GM12878 (cell line): ENCODE data around the gene BBC3. TPM values are rescaled to one million over a fixed set of nuclear protein-coding genes. Genes with fewer than 3 reads are reported as not detected.
A peak's percentile ranks its signal among the peaks of the same experiment; 100 is the strongest.

Experiments
- ASH2L ChIP-seq: fragments of 300-600, 200-600 bp; sonication (generic); IDR thresholded peaks from 2 replicates; pipeline ENCODE4 v1.6.1; 2017; ENCODE audit warnings: low read depth, mild to moderate bottlenecking, borderline replicate concordance
- ATF7 ChIP-seq: fragments of 450-650 bp; IDR thresholded peaks from 2 replicates; pipeline ENCODE4 v1.6.1; 2016; ENCODE audit warnings: low read depth, mild to moderate bottlenecking
- CBX3 ChIP-seq: fragments of 200-600 bp; sonication (generic); IDR thresholded peaks from 2 replicates; pipeline ENCODE4 v1.6.1; 2016; ENCODE audit warnings: low read depth, borderline replicate concordance
- CREM ChIP-seq: IDR thresholded peaks from 2 replicates; pipeline ENCODE4 v1.6.1; 2014; ENCODE audit warnings: antibody characterized with exemption, low read depth
- DPF2 ChIP-seq: fragments of 450-650 bp; IDR thresholded peaks from 2 replicates; pipeline ENCODE4 v1.6.1; 2017; ENCODE audit warnings: mild to moderate bottlenecking
- EGR1 ChIP-seq, 2 experiments: IDR thresholded peaks; 1 replicate in 1 of 2; 2 replicates in 1 of 2; pipeline ENCODE4 v1.6.1; 2011 to 2012; ENCODE audit warnings: low read depth in 2 of 2, low read length in 2 of 2, borderline replicate concordance in 1 of 2, mild to moderate bottlenecking in 1 of 2, moderate library complexity in 1 of 2
- EZH2 ChIP-seq: IDR thresholded peaks from 2 replicates; pipeline ENCODE4 v1.6.1; 2012; ENCODE audit warnings: low read depth, mild to moderate bottlenecking, control low read depth, inconsistent platforms, low read length, borderline replicate concordance; ENCODE audit not compliant: control insufficient read depth
- HDGF ChIP-seq: fragments of 450-650 bp; IDR thresholded peaks from 2 replicates; pipeline ENCODE4 v1.6.1; 2016; ENCODE audit warnings: antibody characterized with exemption
- IKZF1 ChIP-seq: fragments of 450-650 bp; conservative IDR thresholded peaks from 2 replicates; pipeline ENCODE4 v1.6.1; 2017; ENCODE audit warnings: antibody characterized with exemption, mild to moderate bottlenecking
- IKZF2 ChIP-seq, 2 experiments: fragments of 450-650 bp; IDR thresholded peaks; 2 replicates each; pipeline ENCODE4 v1.6.1; 2017; ENCODE audit warnings: mild to moderate bottlenecking in 2 of 2, moderate library complexity in 2 of 2
- IRF4 ChIP-seq: IDR thresholded peaks from 2 replicates; pipeline ENCODE4 v1.6.1; 2011; ENCODE audit warnings: low read depth, low read length
- JUNB ChIP-seq: IDR thresholded peaks from 2 replicates; pipeline ENCODE4 v1.6.1; 2016; ENCODE audit warnings: antibody characterized with exemption, mild to moderate bottlenecking
- KAT2A ChIP-seq: conservative IDR thresholded peaks from 2 replicates; pipeline ENCODE4 v1.6.1; 2011; ENCODE audit warnings: low read depth, low read length; ENCODE audit not compliant: control insufficient read depth
- KDM1A ChIP-seq: fragments of 200-600 bp; sonication (generic); IDR thresholded peaks from 2 replicates; pipeline ENCODE4 v1.6.1; 2016; ENCODE audit warnings: borderline replicate concordance
- KLF5 ChIP-seq: fragments of 450-650 bp; IDR thresholded peaks from 2 replicates; pipeline ENCODE4 v1.6.1; 2014; ENCODE audit warnings: mild to moderate bottlenecking; ENCODE audit not compliant: partially characterized antibody
- MEF2A ChIP-seq: IDR thresholded peaks from 2 replicates; pipeline ENCODE4 v1.6.1; 2011; ENCODE audit warnings: low read depth, mild to moderate bottlenecking, low read length, moderate library complexity; ENCODE audit not compliant: insufficient read depth
- NRF1 ChIP-seq: conservative IDR thresholded peaks from 2 replicates; pipeline ENCODE4 v1.6.1; 2011; ENCODE audit warnings: mild to moderate bottlenecking, low read depth, low read length, improper control_type of control experiment
- PAX5 ChIP-seq: IDR thresholded peaks from 2 replicates; pipeline ENCODE4 v1.6.1; 2011; ENCODE audit warnings: low read depth, low read length, borderline replicate concordance
- PAX8 ChIP-seq: fragments of 450-650 bp; IDR thresholded peaks from 2 replicates; pipeline ENCODE4 v1.6.1; 2017; ENCODE audit warnings: mild to moderate bottlenecking, moderate library complexity
- PML ChIP-seq: IDR thresholded peaks from 2 replicates; pipeline ENCODE4 v1.6.1; 2012; ENCODE audit warnings: low read length, inconsistent platforms
- POLR2A ChIP-seq: IDR thresholded peaks from 2 replicates; pipeline ENCODE4 v1.6.1; 2011; ENCODE audit warnings: low read depth, mild to moderate bottlenecking, low read length
- POLR2AphosphoS5 ChIP-seq: IDR thresholded peaks from 2 replicates; pipeline ENCODE4 v1.6.1; 2011; ENCODE audit warnings: mild to moderate bottlenecking, low read length, inconsistent platforms
- POU2F2 ChIP-seq: IDR thresholded peaks from 3 replicates; pipeline ENCODE4 v1.6.1; 2011; ENCODE audit warnings: low read depth, mild to moderate bottlenecking, low read length, borderline replicate concordance
- SMAD5 ChIP-seq: IDR thresholded peaks from 2 replicates; pipeline ENCODE4 v1.6.1; 2016; ENCODE audit warnings: antibody characterized with exemption, low read depth
- TBL1XR1 ChIP-seq: IDR thresholded peaks from 2 replicates; pipeline ENCODE4 v1.6.1; 2012; ENCODE audit warnings: low read depth, low read length, improper control_type of control experiment
- polyA plus RNA-seq, 11 experiments: library from polyadenylated mRNA; depleted of rRNA in 4 of 11; unstranded in 6 of 11; stranded (reverse) in 5 of 11; fragments of >200 nt; fragmentation: Nextera tagmentation in 4 of 11; fragmentation: Illumina TruSeq in 1 of 11; extraction: Ambion mirVana in 4 of 11; extraction: Trizol in 1 of 11; gene quantifications; 1 replicate in 1 of 11; 2 replicates in 10 of 11; pipeline versions ENCODE4 v1.2.1 to v1.2.3, GENCODE V29; 2011 to 2016; ENCODE audit warnings: inconsistent platforms in 2 of 11, missing spikeins in 2 of 11, low read depth in 1 of 11
- total RNA-seq, 4 experiments: library from RNA; depleted of rRNA in 3 of 4; stranded (reverse); fragments of >200 nt in 3 of 4; fragmentation: Illumina TruSeq in 1 of 4; extraction: Trizol in 1 of 4; gene quantifications; 2 replicates each; pipeline versions ENCODE4 v1.2.1 to v1.2.3, GENCODE V29; 2013 to 2021
- TF ChIP-seq, protein P1 (sequence below): fragments of 450-650 bp; IDR thresholded peaks from 2 replicates; pipeline ENCODE4 v1.6.1; 2016; ENCODE audit warnings: mild to moderate bottlenecking
- TF ChIP-seq, protein P2 (sequence below): IDR thresholded peaks from 2 replicates; pipeline ENCODE4 v1.6.1; 2012; ENCODE audit warnings: low read depth, low read length, improper control_type of control experiment
- TF ChIP-seq, protein P3 (sequence below): IDR thresholded peaks from 2 replicates; pipeline ENCODE4 v1.6.1; 2011; ENCODE audit warnings: borderline replicate concordance, low read depth, mild to moderate bottlenecking, moderate library complexity, low read length; ENCODE audit not compliant: insufficient read depth, poor library complexity, severe bottlenecking

The BBC3 gene
- total and polyA plus RNA-seq, 10 of the 15 experiments (the other 5 are each of a cell fraction or from before 2014, with no cell fraction given): 0.10 to 17.9 (median 7.5) TPM

DNA sequence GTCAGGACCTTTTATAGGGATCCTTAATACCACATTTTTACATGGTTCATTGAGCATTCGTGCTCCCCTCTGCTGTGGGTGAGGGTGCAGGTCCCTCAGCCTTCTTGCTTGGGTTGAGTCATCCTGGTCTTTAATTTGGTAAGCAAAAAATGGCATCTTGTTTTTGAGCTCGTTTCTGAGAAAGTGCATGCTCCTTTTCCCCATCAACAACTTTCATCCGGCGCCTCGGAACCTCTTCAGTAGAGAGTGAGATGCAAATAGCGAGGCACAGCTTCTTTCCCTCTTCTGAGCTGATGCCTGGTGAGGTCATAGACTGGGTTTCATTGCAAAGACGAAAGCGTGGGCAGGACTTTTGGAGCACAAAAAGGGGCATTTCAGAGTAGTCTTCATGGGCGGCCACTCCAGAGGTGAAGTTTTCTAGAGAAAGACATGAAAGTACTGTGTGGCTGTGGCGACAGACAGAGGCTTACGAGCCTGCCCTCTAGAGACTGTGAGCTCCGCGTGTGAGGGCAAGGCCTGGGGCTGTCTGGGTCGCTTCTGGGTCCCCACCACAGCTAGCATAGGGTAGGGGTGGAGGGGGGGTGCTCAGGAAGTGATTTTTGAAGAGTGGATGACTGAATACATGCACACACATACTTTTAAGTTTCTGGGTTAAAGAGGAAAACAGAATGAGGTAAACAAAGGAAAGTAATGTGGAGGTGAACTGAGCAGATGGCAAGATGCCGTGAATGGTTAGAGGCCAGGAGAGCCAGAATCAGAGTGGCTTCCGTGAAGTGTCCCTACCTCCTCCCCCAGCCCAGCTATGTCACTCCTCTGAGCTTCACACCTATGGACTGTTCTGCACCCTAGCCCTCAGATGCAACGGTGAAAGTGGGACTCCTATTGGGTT, 44.3 kb downstream of the BBC3 start (continued):
- TF ChIP-seq, protein P1, sequence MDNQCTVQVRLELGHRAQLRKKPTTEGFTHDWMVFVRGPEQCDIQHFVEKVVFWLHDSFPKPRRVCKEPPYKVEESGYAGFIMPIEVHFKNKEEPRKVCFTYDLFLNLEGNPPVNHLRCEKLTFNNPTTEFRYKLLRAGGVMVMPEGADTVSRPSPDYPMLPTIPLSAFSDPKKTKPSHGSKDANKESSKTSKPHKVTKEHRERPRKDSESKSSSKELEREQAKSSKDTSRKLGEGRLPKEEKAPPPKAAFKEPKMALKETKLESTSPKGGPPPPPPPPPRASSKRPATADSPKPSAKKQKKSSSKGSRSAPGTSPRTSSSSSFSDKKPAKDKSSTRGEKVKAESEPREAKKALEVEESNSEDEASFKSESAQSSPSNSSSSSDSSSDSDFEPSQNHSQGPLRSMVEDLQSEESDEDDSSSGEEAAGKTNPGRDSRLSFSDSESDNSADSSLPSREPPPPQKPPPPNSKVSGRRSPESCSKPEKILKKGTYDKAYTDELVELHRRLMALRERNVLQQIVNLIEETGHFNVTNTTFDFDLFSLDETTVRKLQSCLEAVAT: no peak
- TF ChIP-seq, protein P2, sequence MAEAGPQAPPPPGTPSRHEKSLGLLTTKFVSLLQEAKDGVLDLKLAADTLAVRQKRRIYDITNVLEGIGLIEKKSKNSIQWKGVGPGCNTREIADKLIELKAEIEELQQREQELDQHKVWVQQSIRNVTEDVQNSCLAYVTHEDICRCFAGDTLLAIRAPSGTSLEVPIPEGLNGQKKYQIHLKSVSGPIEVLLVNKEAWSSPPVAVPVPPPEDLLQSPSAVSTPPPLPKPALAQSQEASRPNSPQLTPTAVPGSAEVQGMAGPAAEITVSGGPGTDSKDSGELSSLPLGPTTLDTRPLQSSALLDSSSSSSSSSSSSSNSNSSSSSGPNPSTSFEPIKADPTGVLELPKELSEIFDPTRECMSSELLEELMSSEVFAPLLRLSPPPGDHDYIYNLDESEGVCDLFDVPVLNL: no peak
- peak; percentile 54; the same call in 1 of the 2 replicates for TF ChIP-seq JUNB
- TF ChIP-seq POLR2A: peak; percentile 62
- no peak for TF ChIP-seq IRF4
- peak; percentile 44; the same call in 1 of the 2 replicates for TF ChIP-seq POLR2AphosphoS5
- TF ChIP-seq EZH2: no peak
- no peak for TF ChIP-seq HDGF
- TF ChIP-seq, protein P3, sequence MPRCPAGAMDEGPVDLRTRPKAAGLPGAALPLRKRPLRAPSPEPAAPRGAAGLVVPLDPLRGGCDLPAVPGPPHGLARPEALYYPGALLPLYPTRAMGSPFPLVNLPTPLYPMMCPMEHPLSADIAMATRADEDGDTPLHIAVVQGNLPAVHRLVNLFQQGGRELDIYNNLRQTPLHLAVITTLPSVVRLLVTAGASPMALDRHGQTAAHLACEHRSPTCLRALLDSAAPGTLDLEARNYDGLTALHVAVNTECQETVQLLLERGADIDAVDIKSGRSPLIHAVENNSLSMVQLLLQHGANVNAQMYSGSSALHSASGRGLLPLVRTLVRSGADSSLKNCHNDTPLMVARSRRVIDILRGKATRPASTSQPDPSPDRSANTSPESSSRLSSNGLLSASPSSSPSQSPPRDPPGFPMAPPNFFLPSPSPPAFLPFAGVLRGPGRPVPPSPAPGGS: no peak
- TF ChIP-seq CREM: peak; percentile 82
- peak; percentile 45; the same call in 1 of the 2 replicates for TF ChIP-seq ASH2L
- TF ChIP-seq IKZF2 (IDR thresholded peaks at IDR 0.05): peak in 1 of 2 experiments; percentile 67; a peak in 3 of 4 replicates
- TF ChIP-seq PAX8: no peak
- no peak for TF ChIP-seq KAT2A
- TF ChIP-seq IKZF1: peak; percentile 46
- peak; percentile 34 for TF ChIP-seq KLF5
- peak; percentile 71; the same call in 1 of the 2 replicates for TF ChIP-seq TBL1XR1
- TF ChIP-seq PAX5: peak; percentile 83; the same call in 1 of the 2 replicates
- no peak for TF ChIP-seq NRF1
- no peak for TF ChIP-seq CBX3
- TF ChIP-seq POU2F2: peak; percentile 94
- TF ChIP-seq MEF2A: peak; percentile 66
- no peak for TF ChIP-seq SMAD5
- no peak for TF ChIP-seq KDM1A
- TF ChIP-seq DPF2: 0 out of 2 replicates have a peak, but pooled peaks have one; percentile 37
- peak; percentile 92 for TF ChIP-seq ATF7
- peak in 1 of 2 experiments; percentile 84; a peak in 2 of 3 replicates for TF ChIP-seq EGR1 (IDR thresholded peaks at IDR 0.05; ENCODE audit: borderline replicate concordance in 1 of 2, low read depth in 2 of 2, low read length in 2 of 2)
- TF ChIP-seq PML: 0 out of 2 replicates have a peak, but pooled peaks have one; percentile 54
